Spleen (tissue), 11 donors: ENCODE results near the gene SCIMP. TPM values are rescaled to one million over a fixed set of nuclear protein-coding genes. Genes with fewer than 3 reads are reported as not detected.
"Not testable (repeated sequence)": the region's sequence is repeated elsewhere in the genome, so short reads cannot be mapped to it uniquely, and the experiment has no call there.

Experiments used
- DNase-seq: peaks from one replicate; pipeline ENCODE4 v3.0.0-alpha.2; 2020
- H3K27ac ChIP-seq, 8 donors: fragments of 200-600 bp; sonication (generic) in 7 of 8; 1 replicate in 4 of 8; 2 replicates in 4 of 8; pipeline versions ENCODE4 v1.5.0 to v1.8.0; 2016 to 2021; ENCODE audit warnings: inconsistent platforms in 4 of 8, mild to moderate bottlenecking in 4 of 8, moderate library complexity in 1 of 8
- H3K27me3 ChIP-seq, 7 donors: fragments of 200-600 bp; sonication (generic) in 6 of 7; replicated peaks in 1 of 7; 1 replicate in 4 of 7; 2 replicates in 3 of 7; pipeline versions ENCODE4 v1.5.0 to v1.8.0; 2016 to 2021; ENCODE audit warnings: inconsistent platforms in 3 of 7, mild to moderate bottlenecking in 1 of 7
- H3K36me3 ChIP-seq, 6 donors: fragments of 200-600 bp; sonication (generic) in 5 of 6; 1 replicate in 4 of 6; 2 replicates in 2 of 6; pipeline versions ENCODE4 v1.5.0 to v1.8.0; 2016 to 2021; ENCODE audit warnings: inconsistent platforms in 2 of 6
- H3K4me1 ChIP-seq, 6 donors: fragments of 200-600 bp; sonication (generic) in 5 of 6; 1 replicate in 3 of 6; 2 replicates in 3 of 6; pipeline versions ENCODE4 v1.5.0 to v1.8.0; 2016 to 2021; ENCODE audit warnings: inconsistent platforms in 3 of 6
- H3K4me3 ChIP-seq, 8 donors: fragments of 200-600 bp; sonication (generic) in 7 of 8; 1 replicate in 4 of 8; 2 replicates in 4 of 8; pipeline versions ENCODE4 v1.5.0 to v1.8.0; 2016 to 2021; ENCODE audit warnings: inconsistent platforms in 4 of 8, mild to moderate bottlenecking in 4 of 8, moderate library complexity in 2 of 8
- H3K9me3 ChIP-seq, 8 donors: fragments of 200-600 bp; sonication (generic) in 7 of 8; 1 replicate in 4 of 8; 2 replicates in 4 of 8; pipeline versions ENCODE4 v1.5.0 to v1.8.0; 2016 to 2021; ENCODE audit warnings: inconsistent platforms in 4 of 8
- CTCF ChIP-seq, 11 experiments: fragments of 200-600 bp in 7 of 11; fragments of 450-650 bp in 4 of 11; sonication (generic) in 4 of 11; IDR thresholded peaks in 8 of 11; conservative IDR thresholded peaks in 3 of 11; 1 replicate in 7 of 11; 2 replicates in 4 of 11; pipeline versions ENCODE4 v1.4.0 to v1.8.0; 2016 to 2021; ENCODE audit warnings: antibody characterized with exemption in 11 of 11, inconsistent platforms in 4 of 11, mild to moderate bottlenecking in 1 of 11
- POLR2A ChIP-seq, 3 donors: fragments of 450-650 bp; IDR thresholded peaks; one replicate each; pipeline ENCODE4 v1.5.1; 2017; ENCODE audit warnings: antibody characterized with exemption in 3 of 3, mild to moderate bottlenecking in 1 of 3
- POLR2AphosphoS5 ChIP-seq, 3 donors: sonication (generic); formaldehyde crosslinking; IDR thresholded peaks; one replicate each; pipeline ENCODE4 v1.5.1; 2017; ENCODE audit warnings: antibody characterized with exemption in 3 of 3
- WGBS, 5 donors: extraction: QIAGEN DNeasy Blood & Tissue Kit in 3 of 5; methylation state at CpG; one replicate each; pipeline versions ENCODE4 v1.1.5 to v1.1.7; 2013 to 2018; 5-methylcytosine and 5-hydroxymethylcytosine counted together
- intact Hi-C: fragments of 100-400 bp; cut with DNase I; formaldehyde crosslinking; loops from one replicate; pipeline ENCODE4 v1.15.0; 2023; ENCODE audit warnings: low total_unique reads
- polyA plus RNA-seq, 3 donors: library from polyadenylated mRNA; stranded (reverse); fragments of 200-250 nt; gene quantifications; one replicate each; pipeline ENCODE4 v1.2.1, GENCODE V29; 2013
- total RNA-seq, 7 donors: library from RNA; depleted of rRNA in 3 of 7; stranded (reverse); fragments of >200 nt in 3 of 7; fragmentation: NEBNext Ultra II Directional in 4 of 7; extraction: Animal tissue kit (Norgen Biotek cat#: 25700) in 4 of 7; gene quantifications; one replicate each; pipeline versions ENCODE4 v1.1.0 to v1.2.1, GENCODE V29; 2016 to 2021
- donor health status: healthy with polysubstance abuse.
- donor health status: DM: no; HTN: no; CAD: no; lungs with moderate emphysema.
- donor health status: DM: no; HTN: no; CAD: no.
- donor health status: Bipolar disorder and iron deficiency.
- donor health status: healthy.
- donor health status: DM: no; HTN: no; CAD: no.
- donor health status: DM: yes; HTN: yes; CAD: no.

The SCIMP gene
- total and polyA plus RNA-seq, 10 donors = 18.9 to 102 (median 77.5) TPM

GRCh38 chr17:5225668-5226457 lies 8.8 kb downstream of the SCIMP start:
- Histone ChIP-seq H3K27ac (peak overlapping the region; percentile 74 to 93 (median 81)), H3K27me3 (no peaks in the 10 kb centered on the region), H3K4me1 (peaks cover 18 to 100% (median 86%) of the 10 kb centered on the region in 6 donors), H3K4me3 (peak overlapping the region in 1 of 8 donors; percentile 45), H3K9me3 (no peaks in the 10 kb centered on the region), H3K36me3 (peaks cover 0 to 66% (median 0%) of the 10 kb centered on the region in 6 donors)
- TF ChIP-seq CTCF (IDR thresholded peaks at IDR 0.05 in 8 of 11, conservative IDR thresholded peaks at IDR 0.05 in 3 of 11) (no peak), POLR2AphosphoS5 (IDR thresholded peaks at IDR 0.05) (peak in 1 of 3 donors; percentile 62)
- WGBS, 5 donors = 68 to 76% (median 74%) methylated on average over 17 of the region's 17 CpGs
- DNase-seq = no peak
- intact Hi-C loops = no loop called here

GRCh38 chr17:5221912-5222311 lies 12.7 kb downstream of the SCIMP start:
- peak; percentile 58 for DNase-seq
- Histone ChIP-seq H3K36me3 (peaks cover 0 to 79% (median 11%) of the 10 kb centered on the region in 6 donors), H3K27ac (peak overlapping the region; percentile 55 to 93 (median 77)), H3K4me3 (peak overlapping the region in 1 of 8 donors; percentile 1), H3K4me1 (peaks cover 14 to 78% (median 57%) of the 10 kb centered on the region in 6 donors)
- intact Hi-C loops, H3K9me3 ChIP-seq, H3K27me3 ChIP-seq: not testable (repeated sequence)
- peak in 1 of 3 donors; percentile 7 for TF ChIP-seq POLR2AphosphoS5 (IDR thresholded peaks at IDR 0.05)
- WGBS, 5 donors = 82 to 84% (median 83%) methylated on average over 12 of the region's 12 CpGs

DNA sequence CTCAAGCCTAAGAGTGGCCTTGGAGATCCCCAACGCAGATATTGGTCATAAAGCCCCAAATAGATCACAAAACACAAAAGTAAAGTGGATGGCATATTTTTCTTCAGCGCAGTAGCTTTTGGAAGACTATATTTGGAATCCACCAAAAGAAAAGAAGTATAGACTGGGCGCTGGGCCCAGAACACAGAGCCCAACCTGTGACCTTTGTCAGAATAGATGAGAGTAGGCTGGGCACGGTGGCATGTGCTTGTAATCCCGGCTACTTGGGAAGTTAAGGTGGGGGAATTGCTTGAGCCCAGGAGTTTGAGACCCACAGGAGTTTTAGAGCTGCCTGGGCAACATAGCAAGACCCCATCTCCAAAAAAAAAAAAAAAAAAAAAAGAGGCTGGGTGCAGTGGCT lies 14.6 kb downstream of the SCIMP start:
- Histone ChIP-seq H3K27me3 (no peaks in the 10 kb centered on the region), H3K36me3 (peaks cover 0 to 89% (median 27%) of the 10 kb centered on the region in 6 donors), H3K4me1 (peaks cover 0 to 60% (median 40%) of the 10 kb centered on the region in 6 donors), H3K27ac (peak overlapping the region in 4 of 8 donors; percentile 81 to 93 (median 88)), H3K4me3 (no peak overlapping the region), H3K9me3 (no peaks in the 10 kb centered on the region)
- WGBS, 5 donors = 82 to 94% (median 91%) methylated on average over 5 of the region's 5 CpGs
- DNase-seq = peak; percentile 44
- TF ChIP-seq POLR2AphosphoS5 (IDR thresholded peaks at IDR 0.05) (no peak), CTCF (IDR thresholded peaks at IDR 0.05 in 8 of 11, conservative IDR thresholded peaks at IDR 0.05 in 3 of 11) (no peak), POLR2A (IDR thresholded peaks at IDR 0.05) (no peak)
- intact Hi-C loops = no loop called here

- Histone ChIP-seq H3K36me3 (peaks cover 0 to 89% (median 30%) of the 10 kb centered on the region in 6 donors), H3K27ac (peak overlapping the region in 4 of 8 donors; percentile 81 to 93 (median 88)), H3K4me3 (no peak overlapping the region), H3K4me1 (peaks cover 0 to 55% (median 34%) of the 10 kb centered on the region in 6 donors), H3K9me3 (no peaks in the 10 kb centered on the region), H3K27me3 (no peaks in the 10 kb centered on the region)
- intact Hi-C loops = no loop called here
- TF ChIP-seq POLR2A (IDR thresholded peaks at IDR 0.05) (no peak), POLR2AphosphoS5 (IDR thresholded peaks at IDR 0.05) (no peak), CTCF (IDR thresholded peaks at IDR 0.05 in 8 of 11, conservative IDR thresholded peaks at IDR 0.05 in 3 of 11) (no peak)
- DNase-seq = peak; percentile 6
- 93 to 99% (median 96%) methylated on average over 6 of the region's 6 CpGs for WGBS, 5 donors
These were observed 15.1 kb downstream of the SCIMP start for GRCh38 chr17:5219536-5219935.

DNA sequence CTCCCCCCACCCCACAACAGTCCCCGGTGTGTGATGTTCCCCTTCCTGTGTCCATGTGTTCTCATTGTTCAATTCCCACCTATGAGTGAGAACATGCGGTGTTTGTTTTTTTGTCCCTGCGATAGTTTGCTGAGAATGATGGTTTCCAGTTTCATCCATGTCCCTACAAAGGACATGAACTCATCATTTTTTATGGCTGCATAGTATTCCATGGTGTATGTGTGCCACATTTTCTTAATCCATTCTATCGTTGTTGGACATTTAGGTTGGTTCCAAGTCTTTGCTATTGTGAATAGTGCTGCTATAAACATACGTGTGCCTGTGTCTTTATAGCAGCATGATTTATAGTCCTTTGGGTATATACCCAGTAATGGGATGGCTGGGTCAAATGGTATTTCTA lies 17.1 kb downstream of the SCIMP start:
- intact Hi-C loops, H3K9me3 ChIP-seq, H3K4me3 ChIP-seq, DNase-seq, H3K27me3 ChIP-seq: not testable (repeated sequence)
- H3K4me1 ChIP-seq = peaks cover 0 to 53% (median 29%) of the 10 kb centered on the region in 6 donors
- H3K36me3 ChIP-seq = peaks cover 0 to 89% (median 36%) of the 10 kb centered on the region in 6 donors
- H3K27ac ChIP-seq = peak overlapping the region in 1 of 8 donors; percentile 93
- 93 to 100% (median 98%) methylated on average over 3 to 5 of the region's 5 CpGs for WGBS, 5 donors
